Measurements from ENCODE around the gene TIMP4.

- no peak for TF ChIP-seq CTCF (conservative IDR thresholded peaks at IDR 0.05 in 1 of 2, IDR thresholded peaks at IDR 0.05 in 1 of 2; ENCODE audit: extremely low read depth in 1 of 2, insufficient read depth in 1 of 2, low read depth in 1 of 2, low read length in 2 of 2)
- no peak for TF ChIP-seq EZH2 (IDR thresholded peaks at IDR 0.05; ENCODE audit: borderline replicate concordance, low read length)
Measured at GRCh38 chr3:12196684-12197083, 38.0 kb upstream of the TIMP4 start.
